CD4-positive, alpha-beta T cell treated with Interleukin-17A for 4 hours (primary cell): ENCODE data around the gene SVIL.
"Not testable (repeated sequence)": the region's sequence is repeated elsewhere in the genome, so short reads cannot be mapped to it uniquely, and the experiment has no call there.

Source experiments
- DNase-seq: peaks from one replicate; pipeline ENCODE4 v3.0.0-alpha.2; 2020; ENCODE audit warnings: mixed read lengths

SVIL gene

GRCh38 chr10:29596356-29596755 is 38.4 kb downstream of the SVIL start:
- no peak for DNase-seq

GRCh38 chr10:29595636-29596225 is 39.0 kb downstream of the SVIL start:
- no peak for DNase-seq

- DNase-seq, result no peak
Measured at GRCh38 chr10:29595146-29595545, 39.6 kb downstream of the SVIL start.

- DNase-seq, result no peak
Measured at GRCh38 chr10:29591651-29591968, 43.2 kb downstream of the SVIL start.

- DNase-seq, result no peak
Measured at GRCh38 chr10:29590915-29591650, 43.7 kb downstream of the SVIL start.

- DNase-seq, result no peak
Measured at GRCh38 chr10:29588629-29589421, 45.9 kb downstream of the SVIL start.

GRCh38 chr10:29587750-29588628 is 46.8 kb downstream of the SVIL start:
- not testable (repeated sequence) for DNase-seq

- DNase-seq, result not testable (repeated sequence)
Measured at GRCh38 chr10:29587102-29587749, 47.5 kb downstream of the SVIL start.

GRCh38 chr10:29586509-29586908 is 48.3 kb downstream of the SVIL start:
- DNase-seq, result no peak

- no peak for DNase-seq
Measured at GRCh38 chr10:29585488-29585976, 49.2 kb downstream of the SVIL start.

- no peak for DNase-seq
Measured at GRCh38 chr10:29584436-29584835, 50.3 kb downstream of the SVIL start.

GRCh38 chr10:29583674-29584073 is 51.1 kb downstream of the SVIL start:
- DNase-seq, result no peak

GRCh38 chr10:29582769-29583168 is 52.0 kb downstream of the SVIL start:
- not testable (repeated sequence) for DNase-seq

- DNase-seq, result no peak
Measured at GRCh38 chr10:29579455-29579970, 55.3 kb downstream of the SVIL start.

GRCh38 chr10:29578457-29578856 is 56.3 kb downstream of the SVIL start:
- no peak for DNase-seq

GRCh38 chr10:29576681-29577080 is 58.1 kb downstream of the SVIL start:
- DNase-seq, result no peak

GRCh38 chr10:29575098-29575455 is 59.7 kb downstream of the SVIL start:
- no peak for DNase-seq

GRCh38 chr10:29574212-29575097 is 60.3 kb downstream of the SVIL start:
- DNase-seq, result not testable (repeated sequence)

- not testable (repeated sequence) for DNase-seq
Measured at GRCh38 chr10:29570248-29570647, 64.5 kb downstream of the SVIL start.

GRCh38 chr10:29569795-29570194 is 65.0 kb downstream of the SVIL start:
- no peak for DNase-seq

GRCh38 chr10:29567003-29567402 is 67.8 kb downstream of the SVIL start:
- no peak for DNase-seq
